Karpas-422 (cell line): ENCODE measurements around the gene RHOXF2B. TPM values are rescaled to one million over a fixed set of nuclear protein-coding genes. Genes with fewer than 3 reads are reported as not detected.
A peak's percentile ranks its signal among the peaks of the same experiment; 100 is the strongest.
"Not testable (repeated sequence)": the region's sequence is repeated elsewhere in the genome, so short reads cannot be mapped to it uniquely, and the experiment has no call there.

Experiments used
- DNase-seq: peaks from one replicate; pipeline ENCODE4 v3.0.0-alpha.2; 2015
- H2AFZ ChIP-seq: fragments of 200-600 bp; sonication (generic); 2 replicates; pipeline ENCODE4 v1.6.1; 2014; ENCODE audit warnings: antibody characterized with exemption, low read length, mixed read lengths
- H3K27ac ChIP-seq: fragments of 200-600 bp; sonication (generic); 2 replicates; pipeline ENCODE4 v1.5.1; 2014; ENCODE audit warnings: mild to moderate bottlenecking, low read length, moderate library complexity
- H3K27me3 ChIP-seq: fragments of 200-600 bp; sonication (generic); 2 replicates; pipeline ENCODE4 v1.6.1; 2014; ENCODE audit warnings: low read length, mixed read lengths
- H3K36me3 ChIP-seq: fragments of 200-600 bp; sonication (generic); 2 replicates; pipeline ENCODE4 v1.6.1; 2014; ENCODE audit warnings: low read length, mixed read lengths; ENCODE audit not compliant: insufficient read depth
- H3K4me1 ChIP-seq: fragments of 200-600 bp; sonication (generic); 2 replicates; pipeline ENCODE4 v1.6.1; 2014; ENCODE audit warnings: mild to moderate bottlenecking, low read length, mixed read lengths
- H3K4me2 ChIP-seq: fragments of 200-600 bp; sonication (generic); 2 replicates; pipeline ENCODE4 v1.6.1; 2014; ENCODE audit warnings: low read length, low read depth, mild to moderate bottlenecking; ENCODE audit not compliant: poor library complexity, severe bottlenecking
- H3K4me3 ChIP-seq: fragments of 200-600 bp; sonication (generic); 2 replicates; pipeline ENCODE4 v1.5.1; 2014; ENCODE audit warnings: mild to moderate bottlenecking, antibody characterized with exemption, low read length, mixed read lengths
- H3K79me2 ChIP-seq: fragments of 200-600 bp; sonication (generic); 2 replicates; pipeline ENCODE4 v1.6.1; 2014; ENCODE audit warnings: mild to moderate bottlenecking, low read length, mixed read lengths
- H3K9ac ChIP-seq: fragments of 200-600 bp; sonication (generic); 2 replicates; pipeline ENCODE4 v1.6.0; 2014; ENCODE audit warnings: low read length
- H3K9me2 ChIP-seq: fragments of 200-600 bp; sonication (generic), shearing (Covaris generic); replicated peaks from 2 replicates; pipeline ENCODE4 v1.6.0; 2014; ENCODE audit warnings: mild to moderate bottlenecking, low read length, moderate library complexity; ENCODE audit not compliant: insufficient read depth
- H3K9me3 ChIP-seq: fragments of 300-700, 200-600 bp; sonication (generic); 2 replicates; pipeline ENCODE4 v1.6.1; 2014; ENCODE audit warnings: low read length, mixed read lengths
- H4K20me1 ChIP-seq: fragments of 200-600 bp; sonication (generic); 2 replicates; pipeline ENCODE4 v1.6.1; 2014; ENCODE audit warnings: mild to moderate bottlenecking, antibody characterized with exemption, low read length, low read depth; ENCODE audit not compliant: insufficient read depth
- total RNA-seq: library from RNA; depleted of rRNA; stranded (reverse); fragments of >200 nt; shearing (Covaris generic); gene quantifications from 2 replicates; pipeline ENCODE4 v1.2.3, GENCODE V29; 2014; ENCODE audit warnings: low replicate concordance

RHOXF2B gene
- total RNA-seq, 1 experiment from 2014 or later: not detected

DNA sequence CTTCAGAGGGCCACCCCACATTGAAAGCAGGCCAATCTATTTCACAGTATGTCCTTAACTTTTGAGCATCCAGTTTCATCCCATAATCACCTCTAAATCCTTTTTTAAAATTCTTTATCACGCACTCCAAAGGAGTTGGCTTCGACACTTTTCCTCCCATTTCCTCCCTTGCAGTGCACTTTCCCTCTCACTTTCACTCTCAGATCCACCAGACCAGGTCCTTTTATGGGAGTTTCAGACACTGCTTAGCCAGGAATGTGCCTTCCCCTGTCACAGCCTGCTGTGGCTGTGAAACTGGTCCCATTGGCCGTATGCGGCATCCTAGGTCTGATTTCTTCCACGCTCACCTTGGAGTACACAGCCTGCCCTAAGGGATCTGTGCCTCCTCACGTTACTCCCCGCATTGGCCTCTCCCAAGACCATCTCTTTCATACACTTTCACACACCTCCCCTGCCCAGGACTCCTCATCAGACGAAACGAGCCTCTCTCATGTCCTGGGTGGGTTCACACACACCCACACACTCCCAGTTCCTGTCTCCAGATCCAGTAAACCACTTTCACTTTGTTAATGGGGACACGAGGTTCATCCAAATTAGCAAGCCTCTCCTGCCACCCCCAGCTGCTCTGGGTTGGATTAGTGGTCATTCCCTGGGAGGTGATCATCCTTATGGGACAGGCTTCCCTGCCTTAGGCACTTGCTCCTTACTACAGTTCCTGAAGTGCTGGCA lies 10.0 kb upstream of the RHOXF2B start:
- Histone ChIP-seq H2AFZ (no peak overlapping the region), H3K79me2 (no peaks in the 10 kb centered on the region), H3K27me3 (no peaks in the 10 kb centered on the region), H3K9ac (no peak overlapping the region), H3K9me2 (no peaks in the 10 kb centered on the region), H3K27ac (no peak overlapping the region), H3K4me1 (0 out of 2 replicates have a peak, but pooled peaks cover 2% of the 10 kb centered on the region), H3K4me3 (no peak overlapping the region), H3K9me3 (no peaks in the 10 kb centered on the region), H3K36me3 (no peaks in the 10 kb centered on the region), H3K4me2 (no peak overlapping the region), H4K20me1 (no peaks in the 10 kb centered on the region)
- no peak for DNase-seq

- not testable (repeated sequence) for H2AFZ ChIP-seq, H3K9me2 ChIP-seq, H3K27ac ChIP-seq, DNase-seq, H3K9me3 ChIP-seq, H3K4me3 ChIP-seq, H3K27me3 ChIP-seq, H3K36me3 ChIP-seq, H3K9ac ChIP-seq, H3K4me1 ChIP-seq, H3K4me2 ChIP-seq, H4K20me1 ChIP-seq, H3K79me2 ChIP-seq
Observed at GRCh38 chrX:120085553-120086185, 8.2 kb upstream of the RHOXF2B start.

GRCh38 chrX:120066169-120066568 lies 11.3 kb downstream of the RHOXF2B start:
- not testable (repeated sequence) for H3K9ac ChIP-seq, H3K4me3 ChIP-seq, H3K9me2 ChIP-seq, DNase-seq, H4K20me1 ChIP-seq, H3K4me1 ChIP-seq, H3K9me3 ChIP-seq, H3K36me3 ChIP-seq, H3K27ac ChIP-seq, H3K79me2 ChIP-seq, H3K27me3 ChIP-seq, H3K4me2 ChIP-seq, H2AFZ ChIP-seq

DNA sequence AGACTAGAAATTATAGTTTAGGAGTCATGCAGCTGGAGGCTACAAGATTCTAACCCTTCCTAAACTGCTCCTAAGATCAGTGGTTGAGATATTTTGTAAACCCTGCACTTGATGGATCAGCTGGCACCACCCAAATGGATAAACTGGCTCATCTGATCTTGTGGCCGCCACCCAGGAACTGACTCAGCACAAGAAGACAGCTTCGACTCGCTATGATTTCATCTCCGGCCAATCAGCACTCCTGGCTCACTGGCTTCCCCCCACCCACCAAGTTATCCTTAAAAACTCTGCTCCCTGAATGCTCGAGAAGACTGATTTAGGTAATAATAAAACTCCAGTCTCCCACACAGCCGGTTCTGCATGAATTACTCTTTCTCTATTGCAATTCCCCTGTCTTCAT lies 34.8 kb downstream of the RHOXF2B start:
- not testable (repeated sequence) for H3K79me2 ChIP-seq, H3K9ac ChIP-seq, H3K4me2 ChIP-seq, H4K20me1 ChIP-seq, H3K27ac ChIP-seq, H3K4me3 ChIP-seq, H3K9me3 ChIP-seq, H3K27me3 ChIP-seq, DNase-seq, H2AFZ ChIP-seq, H3K9me2 ChIP-seq, H3K4me1 ChIP-seq, H3K36me3 ChIP-seq

DNA sequence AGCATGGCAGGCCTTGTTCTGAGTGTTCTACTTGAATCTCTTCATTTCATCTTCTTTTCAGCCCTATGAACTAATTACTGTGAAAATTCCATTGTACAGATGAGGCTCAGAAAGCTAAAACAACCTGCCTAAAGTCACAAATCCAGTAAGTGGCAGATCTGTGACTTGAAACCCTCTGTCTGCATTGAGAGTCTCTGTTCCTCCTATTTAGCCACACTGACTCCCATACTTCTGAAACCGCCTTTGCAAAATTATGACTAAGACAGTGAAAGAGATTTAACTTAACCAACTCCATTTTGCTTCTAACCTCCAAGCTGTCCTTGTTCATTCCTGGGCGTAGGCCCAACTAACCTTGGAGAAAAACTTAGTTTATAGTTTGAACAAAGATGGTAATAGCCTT lies 35.2 kb downstream of the RHOXF2B start:
- H3K4me1 ChIP-seq, H3K79me2 ChIP-seq, H4K20me1 ChIP-seq, H3K27me3 ChIP-seq, H3K9me2 ChIP-seq, H3K9me3 ChIP-seq, H3K27ac ChIP-seq, H3K4me2 ChIP-seq, H3K36me3 ChIP-seq, H3K9ac ChIP-seq, H2AFZ ChIP-seq, DNase-seq, H3K4me3 ChIP-seq: not testable (repeated sequence)

- not testable (repeated sequence) for H2AFZ ChIP-seq
Observed at GRCh38 chrX:120040176-120040575, 37.3 kb downstream of the RHOXF2B start.

DNA sequence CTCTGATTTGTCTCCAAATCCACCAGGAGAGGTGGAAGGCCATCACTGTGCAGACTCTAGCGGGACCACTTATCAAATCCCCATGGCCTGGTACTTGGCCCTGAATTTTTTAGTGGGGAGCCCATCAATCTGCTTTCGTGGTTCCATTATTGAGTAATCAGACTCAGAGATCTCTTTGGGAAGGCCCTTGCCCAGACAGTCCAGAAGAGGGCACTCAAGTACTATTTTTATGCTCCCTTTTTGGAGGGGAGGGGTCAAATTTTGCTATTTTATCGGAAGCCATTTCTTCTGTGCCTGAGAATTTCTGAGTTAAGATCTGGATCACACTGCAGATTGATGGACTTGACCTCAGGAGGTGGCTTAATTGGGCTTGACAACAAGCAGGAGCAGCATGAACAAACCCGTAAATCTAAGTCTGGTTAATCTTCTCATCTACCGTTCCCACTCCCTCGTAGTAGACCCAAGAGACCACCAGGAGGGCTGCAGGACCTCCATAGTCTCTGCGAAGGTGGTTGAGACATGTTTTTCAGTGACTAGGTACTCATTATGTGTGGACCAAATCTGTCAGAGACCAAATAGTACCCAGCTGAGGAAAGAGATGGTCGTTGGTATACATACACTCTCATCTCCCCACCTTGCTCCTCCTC lies 38.3 kb downstream of the RHOXF2B start:
- not testable (repeated sequence) for H3K4me2 ChIP-seq, H3K27me3 ChIP-seq, H3K79me2 ChIP-seq, H3K9me2 ChIP-seq, H2AFZ ChIP-seq, H4K20me1 ChIP-seq, H3K36me3 ChIP-seq, H3K4me3 ChIP-seq, H3K9me3 ChIP-seq, H3K9ac ChIP-seq, DNase-seq, H3K27ac ChIP-seq
- H3K4me1 ChIP-seq: peaks cover 22% of the 10 kb centered on the region

More at GRCh38 chrX:120040176-120040575, 37.3 kb downstream of the RHOXF2B start:
- H3K27ac ChIP-seq, H3K79me2 ChIP-seq, H3K4me3 ChIP-seq, H3K9me3 ChIP-seq, H3K4me2 ChIP-seq, H3K9me2 ChIP-seq, H3K9ac ChIP-seq, H3K36me3 ChIP-seq, DNase-seq, H3K27me3 ChIP-seq, H4K20me1 ChIP-seq: not testable (repeated sequence)
- H3K4me1 ChIP-seq: peaks cover 18% of the 10 kb centered on the region

DNA sequence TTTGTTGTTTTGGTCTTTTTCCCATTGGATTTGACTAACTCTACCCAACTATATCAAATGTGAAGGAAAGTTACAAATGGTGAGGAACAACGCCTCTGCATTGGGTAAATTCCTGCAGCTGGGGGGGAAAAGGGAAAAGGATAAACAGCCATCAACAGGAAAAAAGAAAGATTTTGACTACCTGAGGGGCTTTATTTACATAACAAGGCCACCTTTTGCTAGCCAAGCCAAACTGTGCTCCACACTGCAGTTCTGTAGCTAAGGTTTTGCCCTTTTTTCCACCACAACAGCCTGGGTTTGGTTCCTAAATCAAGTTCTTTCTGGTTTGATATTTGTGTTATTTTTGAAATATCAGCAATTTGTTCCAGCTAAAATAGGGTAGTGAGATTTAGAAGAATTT lies 40.8 kb downstream of the RHOXF2B start:
- peak overlapping the region; percentile 51 for H3K4me3 ChIP-seq
- no peak overlapping the region for H3K27ac ChIP-seq
- H3K4me2 ChIP-seq: peak overlapping the region; percentile 75

More for the DNA sequence above, 40.8 kb downstream of the RHOXF2B start:
- H3K9ac ChIP-seq: no peak overlapping the region; the same call in 1 of the 2 replicates
- no peak overlapping the region for H2AFZ ChIP-seq
- H3K79me2 ChIP-seq: no peaks in the 10 kb centered on the region
- peaks cover 22% of the 10 kb centered on the region for H3K4me1 ChIP-seq
- no peaks in the 10 kb centered on the region for H3K36me3 ChIP-seq
- no peaks in the 10 kb centered on the region for H3K27me3 ChIP-seq
- no peak for DNase-seq
- no peaks in the 10 kb centered on the region for H4K20me1 ChIP-seq
- H3K9me3 ChIP-seq: no peaks in the 10 kb centered on the region
- no peaks in the 10 kb centered on the region for H3K9me2 ChIP-seq
